Stimulated activated naive CD8-positive, alpha-beta T cell treated with anti-CD3 and anti-CD28 coated beads, Interleukin-15, Interleukin-2, amounts not matched to agents 100 ng/mL and 50 ng/mL, for 24 hours (primary cell): Measurements from ENCODE around the gene OSBP.

Experiments
- H3K27ac Mint-ChIP-seq: one replicate; pipeline ENCODE4 v1.8.0; 2021; ENCODE audit warnings: mild to moderate bottlenecking, mixed read lengths
- H3K27me3 Mint-ChIP-seq: one replicate; pipeline ENCODE4 v1.8.0; 2021; ENCODE audit warnings: mixed read lengths
- H3K36me3 Mint-ChIP-seq: one replicate; pipeline ENCODE4 v1.8.0; 2021; ENCODE audit warnings: low read depth, mixed read lengths
- H3K4me1 Mint-ChIP-seq: one replicate; pipeline ENCODE4 v1.8.0; 2021; ENCODE audit warnings: low read depth, mixed read lengths
- H3K4me3 Mint-ChIP-seq: one replicate; pipeline ENCODE4 v1.8.0; 2021; ENCODE audit warnings: mild to moderate bottlenecking, mixed read lengths
- H3K9me3 Mint-ChIP-seq: one replicate; pipeline ENCODE4 v1.8.0; 2021; ENCODE audit warnings: mixed read lengths

OSBP gene

GRCh38 chr11:59616396-59616982, 915 bp upstream of the OSBP start:
- Mint-ChIP-seq H3K36me3 (peaks cover 17% of the 10 kb centered on the region), H3K27me3 (no peaks in the 10 kb centered on the region), H3K27ac (peak overlapping the region; percentile 96), H3K9me3 (no peaks in the 10 kb centered on the region), H3K4me3 (peak overlapping the region; percentile 95), H3K4me1 (peaks cover 53% of the 10 kb centered on the region)

GRCh38 chr11:59615120-59615636, 396 bp downstream of the OSBP start:
- no peaks in the 10 kb centered on the region for H3K9me3 Mint-ChIP-seq
- peak overlapping the region; percentile 96 for H3K27ac Mint-ChIP-seq
- H3K36me3 Mint-ChIP-seq, result peaks cover 25% of the 10 kb centered on the region
- peaks cover 66% of the 10 kb centered on the region for H3K4me1 Mint-ChIP-seq
- H3K4me3 Mint-ChIP-seq, result peak overlapping the region; percentile 95
- H3K27me3 Mint-ChIP-seq, result no peaks in the 10 kb centered on the region

GRCh38 chr11:59614277-59615119, 1.1 kb downstream of the OSBP start:
- H3K9me3 Mint-ChIP-seq, result no peaks in the 10 kb centered on the region
- H3K27ac Mint-ChIP-seq, result peak overlapping the region; percentile 84
- H3K4me3 Mint-ChIP-seq, result peak overlapping the region; percentile 95
- no peaks in the 10 kb centered on the region for H3K27me3 Mint-ChIP-seq
- peaks cover 31% of the 10 kb centered on the region for H3K36me3 Mint-ChIP-seq
- peaks cover 70% of the 10 kb centered on the region for H3K4me1 Mint-ChIP-seq

- Mint-ChIP-seq H3K27me3 (no peaks in the 10 kb centered on the region), H3K4me3 (no peak overlapping the region), H3K9me3 (no peaks in the 10 kb centered on the region), H3K36me3 (peaks cover 57% of the 10 kb centered on the region), H3K27ac (no peak overlapping the region), H3K4me1 (peaks cover 70% of the 10 kb centered on the region)
Measured at GRCh38 chr11:59611570-59612565, 3.7 kb downstream of the OSBP start.

- H3K4me1 Mint-ChIP-seq, result peaks cover 64% of the 10 kb centered on the region
- H3K27me3 Mint-ChIP-seq, result no peaks in the 10 kb centered on the region
- no peaks in the 10 kb centered on the region for H3K9me3 Mint-ChIP-seq
- H3K36me3 Mint-ChIP-seq, result peaks cover 71% of the 10 kb centered on the region
- no peak overlapping the region for H3K27ac Mint-ChIP-seq
- no peak overlapping the region for H3K4me3 Mint-ChIP-seq
Measured at GRCh38 chr11:59610289-59610688, 5.3 kb downstream of the OSBP start.

- H3K9me3 Mint-ChIP-seq, result no peaks in the 10 kb centered on the region
- H3K4me1 Mint-ChIP-seq, result peaks cover 45% of the 10 kb centered on the region
- no peak overlapping the region for H3K4me3 Mint-ChIP-seq
- H3K36me3 Mint-ChIP-seq, result peaks cover 80% of the 10 kb centered on the region
- H3K27ac Mint-ChIP-seq, result no peak overlapping the region
- H3K27me3 Mint-ChIP-seq, result no peaks in the 10 kb centered on the region
Measured at GRCh38 chr11:59607703-59608454, 7.7 kb downstream of the OSBP start.

- Mint-ChIP-seq H3K4me3 (no peak overlapping the region), H3K36me3 (peaks cover 84% of the 10 kb centered on the region), H3K27me3 (no peaks in the 10 kb centered on the region), H3K27ac (no peak overlapping the region), H3K9me3 (no peaks in the 10 kb centered on the region), H3K4me1 (peaks cover 6% of the 10 kb centered on the region)
Measured at GRCh38 chr11:59602432-59602831, 13.1 kb downstream of the OSBP start.

- Mint-ChIP-seq H3K9me3 (no peaks in the 10 kb centered on the region), H3K27ac (no peak overlapping the region), H3K27me3 (no peaks in the 10 kb centered on the region), H3K4me3 (no peak overlapping the region), H3K36me3 (peaks cover 84% of the 10 kb centered on the region), H3K4me1 (peaks cover 6% of the 10 kb centered on the region)
Measured at GRCh38 chr11:59601788-59602187, 13.8 kb downstream of the OSBP start.

GRCh38 chr11:59600636-59601035, 14.9 kb downstream of the OSBP start:
- Mint-ChIP-seq H3K36me3 (peaks cover 82% of the 10 kb centered on the region), H3K4me1 (peaks cover 3% of the 10 kb centered on the region), H3K4me3 (no peak overlapping the region), H3K27me3 (no peaks in the 10 kb centered on the region), H3K27ac (no peak overlapping the region), H3K9me3 (no peaks in the 10 kb centered on the region)

GRCh38 chr11:59600234-59600633, 15.3 kb downstream of the OSBP start:
- H3K36me3 Mint-ChIP-seq, result peaks cover 83% of the 10 kb centered on the region
- H3K4me1 Mint-ChIP-seq, result peaks cover 3% of the 10 kb centered on the region
- no peaks in the 10 kb centered on the region for H3K27me3 Mint-ChIP-seq
- H3K9me3 Mint-ChIP-seq, result no peaks in the 10 kb centered on the region
- H3K27ac Mint-ChIP-seq, result no peak overlapping the region
- no peak overlapping the region for H3K4me3 Mint-ChIP-seq

- H3K9me3 Mint-ChIP-seq, result no peaks in the 10 kb centered on the region
- H3K27ac Mint-ChIP-seq, result no peak overlapping the region
- no peaks in the 10 kb centered on the region for H3K27me3 Mint-ChIP-seq
- H3K4me1 Mint-ChIP-seq, result no peaks in the 10 kb centered on the region
- no peak overlapping the region for H3K4me3 Mint-ChIP-seq
- peaks cover 90% of the 10 kb centered on the region for H3K36me3 Mint-ChIP-seq
Measured at GRCh38 chr11:59598961-59599360, 16.6 kb downstream of the OSBP start.

- H3K9me3 Mint-ChIP-seq, result peaks cover 7% of the 10 kb centered on the region
Measured at GRCh38 chr11:59584294-59584693, 31.3 kb downstream of the OSBP start.

GRCh38 chr11:59582006-59582405, 33.6 kb downstream of the OSBP start:
- Mint-ChIP-seq H3K36me3 (peaks cover 63% of the 10 kb centered on the region), H3K27me3 (no peaks in the 10 kb centered on the region), H3K9me3 (peaks cover 7% of the 10 kb centered on the region), H3K4me3 (no peak overlapping the region), H3K4me1 (peaks cover 5% of the 10 kb centered on the region), H3K27ac (no peak overlapping the region)

More at GRCh38 chr11:59584294-59584693, 31.3 kb downstream of the OSBP start:
- Mint-ChIP-seq H3K4me3 (no peak overlapping the region), H3K36me3 (peaks cover 59% of the 10 kb centered on the region), H3K27me3 (no peaks in the 10 kb centered on the region), H3K27ac (no peak overlapping the region), H3K4me1 (peaks cover 5% of the 10 kb centered on the region)

- Mint-ChIP-seq H3K4me1 (no peaks in the 10 kb centered on the region), H3K9me3 (no peaks in the 10 kb centered on the region), H3K4me3 (no peak overlapping the region), H3K27ac (peak overlapping the region; percentile 56), H3K27me3 (no peaks in the 10 kb centered on the region), H3K36me3 (peaks cover 68% of the 10 kb centered on the region)
Measured at GRCh38 chr11:59578369-59578768, 37.2 kb downstream of the OSBP start.
